ENCODE measurements around the gene CSF1R.

Gene CSF1R

DNA sequence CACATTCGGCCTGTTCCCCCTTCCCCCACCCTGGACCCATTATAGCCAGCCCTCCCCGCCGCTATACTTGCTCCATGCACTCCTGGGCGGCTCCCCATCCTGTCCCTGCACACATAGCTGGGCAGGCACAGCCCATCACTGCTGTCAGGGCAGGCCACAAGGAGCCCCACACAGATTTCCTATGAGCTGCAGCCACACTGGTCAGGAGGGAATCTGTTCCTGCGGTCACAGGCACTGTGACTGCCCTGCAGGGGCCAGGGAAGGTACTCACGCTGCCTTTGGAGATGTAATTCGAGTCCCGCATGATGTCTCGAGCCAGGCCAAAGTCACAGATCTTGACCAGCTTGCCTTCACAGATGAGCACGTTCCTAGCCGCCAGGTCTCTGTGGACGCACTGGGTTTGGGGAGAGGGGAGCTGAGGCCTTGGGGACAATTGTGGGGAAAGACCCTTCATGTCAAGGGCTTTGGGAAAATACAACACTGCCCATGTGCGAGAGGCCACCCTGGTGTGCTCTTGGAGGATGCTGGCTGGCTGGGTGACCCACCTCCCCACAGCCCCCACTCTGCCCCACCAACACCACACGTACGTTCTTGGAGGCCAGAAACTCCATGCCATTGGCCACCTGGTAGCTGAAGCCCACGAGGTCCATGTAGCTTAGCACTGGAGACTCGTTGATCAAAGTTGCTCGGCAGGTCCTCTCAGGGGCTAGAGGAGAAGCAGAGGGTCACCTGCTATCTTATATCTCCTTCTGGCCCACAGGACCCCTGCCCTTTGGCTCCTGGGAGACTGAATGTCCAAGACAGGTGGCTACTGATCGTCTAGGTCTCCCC lies 34.5 kb upstream of the CSF1R start:
- DNase-seq (ENCODE audit: low read depth): no peak

DNA sequence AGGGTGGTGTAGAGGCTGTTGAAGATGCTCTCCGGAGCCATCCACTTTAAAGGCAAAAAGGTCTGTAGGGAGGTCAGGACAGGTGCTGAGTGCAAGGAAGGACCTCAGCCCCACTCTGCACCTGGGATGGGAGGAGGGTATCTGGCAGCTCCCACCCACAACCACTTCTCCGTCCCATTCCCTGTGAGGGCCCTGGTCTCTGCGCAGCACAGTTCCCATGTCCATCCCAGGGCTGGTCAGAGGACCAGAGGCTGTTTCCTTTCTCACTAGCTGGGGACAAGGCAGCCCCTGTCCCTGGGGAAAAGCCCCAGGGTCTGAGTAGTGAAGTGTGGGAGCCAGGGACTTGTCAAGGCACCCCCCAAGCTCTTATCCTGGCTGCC lies 33.7 kb upstream of the CSF1R start:
- DNase-seq (ENCODE audit: low read depth): no peak

DNA sequence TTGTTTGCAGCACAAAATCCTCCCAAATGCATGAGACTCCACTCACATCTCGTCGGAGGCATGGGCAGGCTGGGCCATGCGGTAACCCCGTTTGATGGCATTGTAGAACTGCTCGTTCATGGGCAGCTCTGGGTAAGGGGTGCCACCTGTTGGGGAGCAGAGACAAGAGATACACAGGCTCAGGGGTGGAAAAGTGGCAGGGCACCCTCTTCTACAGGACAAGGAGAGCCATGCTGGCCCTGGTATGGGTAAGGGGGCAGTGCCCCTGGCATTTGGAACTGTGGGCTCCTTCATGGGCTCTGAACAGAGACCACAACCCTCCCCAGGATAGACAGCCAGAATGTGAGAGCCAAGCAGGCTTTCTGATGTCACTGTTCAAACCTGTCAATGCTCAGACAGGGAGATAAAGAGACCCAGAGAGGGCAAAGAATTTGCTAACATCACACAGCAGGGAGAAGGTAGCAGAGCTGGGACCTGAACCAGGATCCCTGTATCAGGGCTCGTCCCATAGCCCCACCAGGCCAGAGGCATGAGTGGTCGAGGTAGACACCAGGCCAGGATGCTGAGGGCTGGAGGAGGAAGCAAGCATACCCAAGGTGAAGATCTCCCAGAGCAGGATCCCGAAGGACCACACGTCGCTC lies 33.2 kb upstream of the CSF1R start:
- no peak for DNase-seq (ENCODE audit: low read depth)

DNA sequence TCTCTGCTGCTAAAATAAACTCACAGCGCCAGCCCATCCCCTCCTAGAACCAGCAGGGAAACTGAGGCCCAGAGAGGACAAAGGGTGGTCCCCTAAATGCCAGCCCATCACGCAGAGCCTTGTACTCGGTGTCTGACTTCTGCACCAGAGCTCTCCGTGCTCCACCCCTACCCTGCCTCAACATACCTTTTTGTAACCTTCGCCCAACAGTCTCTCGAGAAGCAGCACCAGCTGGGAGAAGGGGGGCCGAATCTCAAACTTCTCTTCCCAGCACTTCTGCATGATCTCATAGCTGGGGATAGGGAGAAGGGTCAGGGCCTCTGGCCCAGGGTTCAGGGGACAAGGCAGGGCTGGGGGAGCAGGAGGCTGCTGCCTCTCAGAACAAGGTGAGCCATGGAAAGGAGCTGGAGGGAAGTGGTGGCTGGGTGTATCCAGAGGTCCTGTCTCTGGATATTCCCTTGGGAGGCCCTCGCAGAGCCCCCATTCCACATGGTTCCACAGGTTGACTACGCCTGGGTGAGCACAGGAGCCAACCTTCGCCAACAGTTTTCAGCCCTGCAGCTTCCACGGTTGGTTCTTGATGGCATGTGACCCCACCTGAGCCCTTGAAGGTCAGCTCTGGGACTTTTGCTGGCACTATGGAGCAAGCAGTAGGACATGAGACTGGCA lies 32.3 kb upstream of the CSF1R start:
- DNase-seq (ENCODE audit: low read depth): no peak

DNA sequence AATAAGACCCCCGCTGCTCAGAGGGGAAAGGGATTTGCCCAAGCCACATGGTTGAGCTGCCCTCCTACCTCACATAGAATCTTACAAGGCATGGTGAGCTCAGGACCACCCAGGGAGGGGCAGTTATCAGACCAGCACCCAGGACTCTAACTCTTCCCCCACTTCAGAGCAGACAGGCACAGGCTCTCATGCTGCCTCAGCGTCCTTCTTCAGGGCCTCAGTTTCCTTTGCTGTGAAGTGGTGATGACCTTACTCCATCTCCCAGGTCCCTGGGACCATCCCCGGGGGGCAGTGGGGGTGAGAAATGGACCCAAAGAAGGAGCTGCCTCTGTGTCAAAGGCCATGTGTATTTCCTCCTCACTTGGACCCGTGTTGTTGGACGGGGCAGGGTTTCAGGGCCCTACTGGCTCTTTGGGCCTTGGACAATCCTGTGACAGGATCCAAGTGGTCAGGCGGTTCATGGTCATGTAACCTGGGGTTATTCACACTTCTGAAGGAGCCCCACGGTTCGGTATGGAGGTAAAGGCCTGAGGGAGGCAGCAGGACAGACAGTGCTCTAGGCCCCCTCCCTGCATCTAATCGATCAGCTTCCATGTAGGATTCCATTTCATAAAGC lies 31.7 kb upstream of the CSF1R start:
- DNase-seq (ENCODE audit: low read depth): no peak

DNA sequence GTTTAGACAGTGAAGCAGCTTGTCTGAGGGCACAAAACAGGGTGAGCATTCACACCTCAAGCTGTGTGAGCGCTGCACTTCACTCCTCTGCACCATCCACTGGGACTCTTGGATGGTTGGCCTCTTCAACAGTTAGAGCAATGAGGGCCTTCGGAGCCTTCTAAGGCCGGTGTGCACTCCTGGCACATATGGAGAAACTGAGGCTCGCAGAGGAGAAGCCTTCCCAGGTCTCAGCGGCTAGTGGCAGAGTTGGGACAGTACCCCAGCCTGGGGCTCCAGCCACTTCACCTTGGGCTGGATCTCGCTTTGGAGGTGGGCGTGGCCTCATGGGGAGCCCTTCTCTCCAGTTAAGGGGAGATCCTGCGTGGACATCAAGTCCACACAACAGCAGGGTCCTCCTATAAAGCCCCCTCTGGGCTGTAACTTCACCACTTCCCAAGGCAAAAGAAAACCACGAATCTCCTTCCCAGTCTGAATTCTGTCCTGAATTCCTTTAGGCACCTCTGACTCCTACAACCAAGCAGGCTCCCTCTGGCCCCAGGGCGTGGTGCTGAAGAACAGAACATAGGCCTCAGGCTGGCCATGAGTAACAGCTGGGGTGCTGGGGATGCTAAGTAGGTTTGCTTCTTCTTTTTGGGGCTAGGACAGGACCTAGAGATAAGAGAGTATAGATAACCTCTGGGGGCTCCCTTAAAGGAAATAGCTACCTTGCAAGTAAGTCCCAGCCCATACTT lies 30.5 kb upstream of the CSF1R start:
- no peak for DNase-seq (ENCODE audit: low read depth)

DNA sequence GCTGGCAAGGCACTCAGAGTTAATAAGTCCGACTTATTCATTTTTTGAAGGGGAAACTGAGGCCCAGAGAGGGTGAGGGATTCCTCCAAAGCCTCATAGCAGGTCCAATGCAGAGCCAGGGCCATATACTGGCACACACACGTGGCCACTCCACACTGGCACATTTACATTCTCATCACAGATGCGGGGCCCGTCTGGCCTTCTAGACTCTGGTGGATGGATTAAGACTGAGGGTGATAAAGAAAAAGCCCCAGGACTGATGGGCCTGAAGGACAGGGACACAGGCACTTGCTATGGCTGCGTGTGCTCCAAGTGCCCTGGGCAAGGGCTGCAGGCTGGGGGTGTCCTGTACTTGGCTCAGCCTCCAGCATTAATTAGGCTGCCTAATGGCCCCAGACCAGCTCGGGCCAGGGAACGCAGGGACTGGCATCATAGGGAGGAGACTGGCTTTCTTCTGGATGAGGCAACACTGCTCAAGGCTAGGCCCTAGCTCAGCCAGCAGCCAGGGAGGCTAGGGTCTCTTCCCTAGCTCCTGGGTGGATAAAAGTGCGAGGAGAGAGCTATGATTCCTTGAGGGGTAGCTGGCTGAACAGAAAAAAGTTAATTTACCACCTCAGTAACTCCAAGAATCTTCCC lies 28.5 kb upstream of the CSF1R start:
- DNase-seq (ENCODE audit: low read depth): no peak

DNA sequence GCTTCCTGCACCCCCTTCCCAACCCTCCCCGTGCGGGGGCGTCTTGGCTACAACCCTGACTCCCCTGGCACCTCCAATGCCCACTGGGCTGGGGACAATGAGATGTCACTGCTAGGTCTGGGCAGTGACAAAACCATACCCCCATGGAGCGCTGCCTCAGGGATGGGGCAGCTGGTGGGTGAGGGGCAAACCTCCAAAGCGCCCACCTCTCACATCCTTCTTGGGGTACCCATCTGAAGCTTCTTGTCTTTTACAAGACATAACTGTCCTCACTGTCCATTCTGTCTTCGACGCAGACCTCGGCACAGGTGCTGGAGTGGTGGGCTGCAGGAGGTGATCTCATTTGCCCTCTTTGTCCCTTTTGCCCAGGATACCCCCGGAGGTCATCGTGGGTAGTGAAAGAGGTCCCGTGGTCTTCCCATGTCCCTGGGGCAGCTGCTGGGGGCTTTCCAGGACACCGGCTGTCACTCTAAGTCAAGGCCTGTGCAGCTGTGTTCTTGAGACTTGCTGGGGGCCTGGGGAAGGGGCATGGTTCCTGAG lies 27.8 kb upstream of the CSF1R start:
- no peak for DNase-seq (ENCODE audit: low read depth)

DNA sequence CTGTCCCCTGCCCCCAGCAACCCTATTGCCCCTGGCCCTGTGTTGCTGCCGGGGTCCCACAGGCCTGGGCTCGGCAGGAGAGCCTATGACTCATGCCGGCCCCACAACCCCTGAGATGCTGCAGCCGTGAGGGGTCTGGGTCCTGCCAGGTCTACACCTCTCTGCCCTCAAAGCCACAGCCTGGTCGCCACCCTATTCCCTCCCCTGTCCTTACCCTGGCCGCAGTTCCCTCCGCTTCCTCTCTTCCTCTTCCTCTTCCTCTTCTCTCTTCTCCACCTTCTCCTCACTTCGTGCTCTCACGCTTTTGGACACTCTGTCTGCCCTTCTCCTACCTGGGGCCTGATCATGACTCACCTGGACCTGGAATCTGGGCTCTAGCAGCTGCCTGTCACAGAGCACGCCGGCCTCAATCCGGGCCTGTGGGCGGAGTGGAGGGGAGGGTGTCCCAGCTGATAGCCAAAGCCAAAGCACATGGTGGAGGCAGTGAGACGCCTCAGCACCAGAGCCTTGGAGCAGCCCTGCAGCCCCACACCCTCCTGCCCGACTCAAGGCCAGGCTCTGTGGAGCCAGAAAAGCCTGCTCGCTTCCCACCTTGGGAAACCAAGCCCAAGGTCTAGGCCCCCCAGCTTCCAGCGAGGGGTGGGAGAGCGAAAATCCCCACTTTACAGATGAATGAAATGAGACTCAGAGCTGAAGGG lies 26.8 kb upstream of the CSF1R start:
- DNase-seq (ENCODE audit: low read depth): no peak

DNA sequence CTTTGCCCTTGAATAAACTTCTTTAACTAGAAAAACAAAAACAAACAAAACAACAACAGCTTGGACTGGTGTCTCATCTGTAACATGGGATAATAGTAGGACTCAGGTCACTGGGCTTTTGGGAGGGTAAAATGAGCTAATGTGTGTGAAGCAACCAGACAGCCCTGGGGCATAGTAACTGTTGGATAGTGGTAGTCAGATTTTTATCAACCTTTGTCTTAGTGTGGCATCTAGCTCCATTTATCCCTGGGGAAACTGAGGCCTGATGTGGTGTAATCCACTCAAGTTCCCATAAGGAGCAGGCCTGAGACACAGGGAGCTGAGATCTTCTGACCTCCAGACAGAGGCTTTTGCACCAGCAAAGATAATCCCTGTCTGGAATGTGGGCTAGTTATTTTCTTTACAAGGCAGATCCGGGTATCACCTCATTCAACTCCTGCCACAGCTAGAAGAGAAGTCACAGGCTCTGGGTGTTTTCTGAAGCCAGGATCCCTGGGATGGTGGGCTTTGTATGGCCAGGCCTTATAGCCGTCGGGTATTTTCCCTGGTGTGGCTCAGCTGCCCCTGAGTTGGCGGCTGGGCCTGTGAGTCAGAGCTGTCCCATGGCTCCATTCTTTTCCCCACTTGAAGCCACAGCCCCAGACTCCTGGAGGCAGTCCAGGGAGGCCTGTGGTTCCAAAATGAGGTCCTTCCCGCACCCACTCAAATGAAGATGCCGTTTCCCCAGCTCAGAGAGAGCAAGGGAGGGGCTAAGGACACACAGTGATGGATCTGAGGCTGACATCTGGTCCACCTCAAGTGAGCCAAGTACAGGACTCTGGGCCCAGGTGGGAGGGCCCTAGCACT lies 26.1 kb upstream of the CSF1R start:
- DNase-seq (ENCODE audit: low read depth): no peak

DNA sequence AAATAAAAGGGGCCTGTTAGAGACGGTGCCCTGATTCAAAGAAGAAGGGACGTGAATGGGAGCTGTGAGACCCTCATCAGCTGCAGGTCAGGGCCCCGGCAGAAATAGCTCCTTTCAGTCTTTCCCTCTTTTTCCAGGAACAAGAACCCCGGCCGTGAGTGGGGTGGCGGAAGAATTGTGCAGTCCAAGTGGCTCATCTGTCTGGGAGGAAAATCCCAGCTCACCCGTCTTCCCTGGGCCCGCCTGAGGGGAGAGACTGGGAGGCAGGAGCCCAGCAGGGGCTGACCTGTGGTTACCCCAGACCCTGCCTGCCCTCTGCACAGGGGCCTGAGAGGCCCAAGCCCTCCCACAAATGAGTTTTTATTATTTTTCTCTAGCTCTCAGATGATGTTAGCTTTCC lies 24.8 kb upstream of the CSF1R start:
- no peak for DNase-seq (ENCODE audit: low read depth)

DNA sequence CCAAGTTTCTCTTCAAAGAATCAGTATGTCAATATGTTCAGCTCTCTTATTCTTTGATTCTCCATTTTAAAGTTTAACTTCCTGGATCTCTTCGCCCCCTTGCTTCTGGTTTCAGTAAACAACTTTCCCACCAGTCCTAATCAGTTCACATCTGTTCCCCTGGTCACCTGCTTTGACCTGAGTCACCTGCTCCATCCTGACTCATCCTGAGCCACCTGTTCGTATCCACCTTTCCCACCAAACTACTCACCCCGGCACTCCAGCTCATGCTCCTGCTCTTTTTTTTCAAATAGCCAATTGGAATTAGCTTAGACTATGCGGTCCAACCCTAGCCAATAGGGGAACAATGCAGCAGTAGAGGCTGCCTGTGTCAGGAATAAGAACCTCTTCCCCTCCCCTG lies 23.6 kb upstream of the CSF1R start:
- DNase-seq (ENCODE audit: low read depth): no peak

DNA sequence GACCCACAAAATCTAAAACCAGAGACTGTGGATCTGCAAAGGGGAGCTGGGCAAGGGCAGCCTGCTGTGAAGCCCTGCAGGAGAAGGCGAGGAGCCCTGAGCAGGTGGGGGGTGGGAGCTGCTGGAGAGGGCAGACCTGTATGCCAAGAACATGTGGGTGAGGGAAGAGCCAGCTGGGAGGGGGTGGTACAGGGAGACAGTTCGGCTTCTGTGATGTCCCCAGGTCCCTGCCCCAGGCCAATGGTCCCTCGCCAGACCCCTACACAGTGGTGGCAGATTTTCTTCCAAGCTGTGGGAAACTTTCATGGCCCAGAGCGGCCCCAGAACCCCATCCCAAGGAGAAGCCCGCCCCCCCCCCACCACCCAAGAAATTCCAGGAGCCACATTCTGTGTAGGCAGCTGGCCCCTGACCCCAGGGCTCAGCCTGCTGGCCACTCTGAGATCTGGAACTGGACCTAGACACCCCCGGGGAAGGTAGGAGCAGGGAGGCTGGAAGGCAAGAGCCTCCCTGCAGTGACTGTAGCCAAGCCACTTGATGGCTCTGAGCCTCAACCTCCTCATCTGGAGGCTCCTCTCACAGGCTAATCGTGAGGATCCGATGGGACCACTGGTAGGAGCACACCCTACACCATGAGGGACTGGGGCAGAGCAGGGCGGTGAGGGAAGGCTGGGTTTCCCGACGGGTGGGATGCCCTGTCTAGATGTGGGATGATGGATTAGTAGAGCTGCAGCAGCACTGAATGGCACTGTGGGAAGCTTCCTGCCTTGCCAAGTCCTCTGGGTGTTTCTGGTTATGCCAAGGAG lies 22.6 kb upstream of the CSF1R start:
- DNase-seq (ENCODE audit: low read depth): no peak

DNA sequence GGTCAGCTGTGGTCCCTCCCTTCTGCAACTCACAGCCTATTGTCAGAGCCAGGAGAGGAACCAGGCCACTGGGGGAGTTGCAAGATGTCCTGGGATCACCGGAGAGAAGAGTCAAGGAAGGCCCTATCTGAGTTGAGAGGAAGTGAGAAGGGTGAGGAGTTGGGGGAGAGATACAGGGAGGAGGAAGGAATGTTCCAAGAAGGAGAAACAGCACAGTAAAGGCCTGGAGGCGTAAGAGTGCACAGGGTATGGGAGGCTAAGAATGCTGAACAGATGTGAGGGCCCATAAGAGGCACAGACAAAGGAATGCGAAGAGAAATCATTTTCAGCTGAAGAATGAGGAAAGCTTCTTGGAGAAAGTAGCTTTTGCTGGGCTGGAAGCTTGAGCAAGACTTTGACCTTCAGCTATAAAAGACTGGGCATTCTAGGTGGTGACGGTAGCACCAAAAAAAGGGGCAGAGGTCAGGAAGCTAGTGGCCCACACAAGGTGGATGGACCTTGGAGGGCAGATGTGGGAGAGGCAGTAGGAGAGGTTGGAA lies 21.6 kb upstream of the CSF1R start:
- no peak for DNase-seq (ENCODE audit: low read depth)

DNA sequence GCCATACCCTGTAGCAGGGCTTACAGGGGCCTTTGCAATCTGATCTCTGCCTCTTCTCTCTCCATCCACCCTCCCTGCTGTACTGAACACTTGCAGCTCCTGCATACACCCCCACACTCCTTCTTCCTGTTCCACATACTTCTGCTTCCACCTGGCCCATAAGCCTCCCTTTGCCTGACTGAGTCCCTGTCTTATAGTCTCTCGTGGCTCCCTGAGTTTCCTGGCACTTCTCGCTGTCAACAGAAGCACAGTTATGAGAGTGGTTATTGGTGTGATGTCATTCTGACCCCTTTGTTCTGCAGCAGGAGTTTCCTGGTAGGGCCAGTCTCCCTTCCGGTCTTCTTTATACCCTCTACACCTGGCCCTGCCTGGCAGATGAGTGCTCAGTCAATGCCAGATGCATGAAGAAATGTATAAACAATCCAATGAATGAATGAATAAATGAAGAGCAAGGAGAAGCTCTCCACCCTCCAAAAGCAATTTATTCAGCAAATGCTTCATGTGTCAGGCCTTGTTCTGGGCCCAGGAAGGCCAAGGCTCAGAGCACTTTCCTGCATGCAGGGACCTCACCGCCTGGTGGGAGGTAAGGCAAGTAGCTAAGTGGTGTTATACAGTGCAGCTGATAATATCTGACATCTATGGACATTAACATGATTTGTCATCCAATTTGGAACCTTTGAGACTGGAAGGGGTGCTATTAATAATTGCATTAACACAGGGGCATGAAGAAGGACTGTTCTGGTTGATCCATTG lies 20.5 kb upstream of the CSF1R start:
- DNase-seq (ENCODE audit: low read depth): no peak

DNA sequence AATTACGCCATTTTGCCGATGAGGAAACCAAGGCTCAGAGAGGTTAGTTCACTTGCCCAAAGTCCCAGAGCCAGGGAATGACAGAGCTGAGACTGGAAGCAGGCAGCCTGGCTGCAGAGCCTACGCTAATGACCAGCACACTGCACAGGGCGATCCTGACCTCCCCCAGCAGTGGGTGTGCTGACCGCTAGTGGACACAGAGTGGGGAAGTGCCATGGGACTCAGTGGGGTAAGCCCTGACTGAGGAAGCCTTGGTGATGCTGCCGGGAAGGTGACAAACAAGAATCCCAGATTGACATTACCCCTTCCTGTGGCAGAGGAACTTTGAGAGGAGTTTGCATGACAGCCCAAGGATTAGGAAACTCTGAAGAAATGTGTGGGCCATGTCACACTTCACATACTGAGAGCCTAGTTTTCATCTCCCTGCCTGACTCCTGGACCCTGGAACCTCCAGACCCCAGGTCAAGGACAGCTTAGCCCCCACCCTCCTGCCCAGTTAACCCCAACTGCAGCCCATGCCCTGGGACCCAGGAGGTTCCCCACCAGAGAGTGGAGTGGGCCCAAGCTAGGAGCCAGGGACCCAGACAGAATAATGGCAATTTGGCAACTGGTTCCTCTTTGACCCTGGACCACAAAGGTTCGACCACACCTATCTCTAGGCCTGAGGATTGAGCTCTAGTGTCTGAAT lies 19.7 kb upstream of the CSF1R start:
- no peak for DNase-seq (ENCODE audit: low read depth)

DNA sequence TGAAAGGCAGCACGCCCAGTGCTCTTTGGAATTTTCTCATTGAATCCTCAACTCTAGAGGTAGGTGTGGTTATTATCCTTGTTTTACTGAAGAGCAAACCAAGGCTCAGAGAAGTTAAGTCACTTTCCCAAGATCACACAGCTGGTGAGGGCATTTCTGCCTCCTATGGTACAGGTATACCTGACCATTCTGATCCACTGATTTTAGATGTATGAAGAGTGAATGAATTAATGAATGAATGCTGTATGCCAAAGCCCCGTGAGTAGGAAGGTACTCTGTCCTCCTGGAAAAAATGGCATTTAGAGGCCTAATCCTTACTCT lies 18.2 kb upstream of the CSF1R start:
- no peak for DNase-seq (ENCODE audit: low read depth)
